GM15510 (cell line): ENCODE data around the gene C6orf47.
A peak's percentile ranks its signal among the peaks of the same experiment; 100 is the strongest.

Source experiments
- POLR2A ChIP-seq: IDR thresholded peaks from 3 replicates; pipeline ENCODE4 v1.6.1; 2011; ENCODE audit warnings: borderline replicate concordance; ENCODE audit not compliant: insufficient read length; ENCODE audit errors: extremely low read depth

Gene C6orf47

DNA sequence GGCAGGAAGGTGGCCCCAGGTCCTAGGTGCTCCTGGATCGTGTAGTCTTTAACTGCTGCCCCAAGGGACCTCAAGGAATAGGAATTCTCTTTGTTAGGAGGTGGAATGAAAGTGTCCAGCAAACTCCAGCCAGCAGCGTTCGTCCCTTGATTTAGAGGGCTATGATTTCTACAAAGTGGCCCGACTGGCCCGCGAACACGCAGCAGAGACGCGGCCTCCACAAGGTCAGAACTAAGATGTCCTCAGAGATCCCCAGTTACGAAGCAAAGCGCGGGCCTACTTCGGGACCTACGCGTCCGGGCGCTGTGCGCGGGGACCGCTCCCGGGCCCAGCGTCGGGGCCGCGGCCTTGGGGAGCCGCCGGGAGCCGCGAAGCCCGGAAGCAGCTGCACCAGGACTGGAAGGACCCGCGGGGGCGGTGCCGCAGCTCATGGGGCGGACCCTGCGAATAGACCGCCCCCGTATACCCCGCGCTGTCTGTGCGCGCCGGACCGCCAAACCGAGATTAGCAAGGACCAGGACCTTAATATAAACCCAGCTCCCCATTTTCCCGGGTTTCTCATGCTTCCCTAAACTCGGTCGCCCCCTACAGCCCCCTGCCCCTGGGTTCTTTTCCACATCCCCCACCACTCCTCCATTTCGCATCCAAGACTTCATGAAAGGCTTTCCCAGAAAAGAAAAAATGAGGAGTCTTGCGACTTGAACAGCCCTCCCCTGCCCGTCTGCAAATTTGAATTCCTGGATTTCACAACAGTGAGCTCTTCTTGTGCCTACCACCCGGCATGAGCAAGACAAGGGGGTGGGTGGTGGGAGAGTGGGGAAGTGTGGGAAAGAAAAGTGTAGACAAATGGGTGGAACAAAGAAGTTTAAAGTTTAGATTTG is at the start of gene C6orf47:
Gene C6orf47 (minus strand): TSS at position 398 of the 881 bp plus-strand sequence. CDS start 831 bp downstream, outside the sequence.
- TF ChIP-seq POLR2A: peak; percentile 88

- no peak for TF ChIP-seq POLR2A
These were observed 47.6 kb upstream of the C6orf47 start for GRCh38 chr6:31708224-31708623.

GRCh38 chr6:31707701-31708100 is 47.1 kb upstream of the C6orf47 start:
- TF ChIP-seq POLR2A: no peak

DNA sequence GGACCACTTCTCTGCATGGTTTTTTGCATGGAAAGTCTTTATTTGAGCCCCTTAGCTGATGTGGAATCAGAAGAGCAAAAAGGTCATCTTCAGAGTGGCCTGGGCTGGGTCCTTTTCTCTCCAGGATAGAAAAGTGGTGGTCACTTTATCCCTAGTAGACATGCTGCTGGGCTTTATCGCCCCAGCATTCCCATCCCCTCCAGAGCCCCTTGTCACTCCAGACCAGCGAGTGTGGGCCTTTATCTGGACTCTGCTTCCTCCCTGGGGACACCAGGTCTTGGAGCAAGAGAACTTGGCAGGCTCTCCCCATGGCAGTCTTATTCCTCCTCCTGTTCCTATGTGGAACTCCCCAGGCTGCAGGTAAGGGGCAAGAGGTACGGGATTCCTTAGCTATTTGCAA is 46.0 kb upstream of the C6orf47 start, which contains the start of gene LY6G6F:
Gene LY6G6F (plus strand): TSS at position 268 of the 400 bp plus-strand sequence. CDS start 41 bp downstream, at position 309.
- TF ChIP-seq POLR2A: no peak

GRCh38 chr6:31705931-31706330 is 45.4 kb upstream of the C6orf47 start:
- TF ChIP-seq POLR2A: no peak

- TF ChIP-seq POLR2A: peak; percentile 93
These were observed 42.5 kb upstream of the C6orf47 start, which contains the start of gene ABHD16A for GRCh38 chr6:31702819-31703716. ABHD16A (minus strand) TSS chr6:31703324; CDS start chr6:31703281, 43 bp downstream.

DNA sequence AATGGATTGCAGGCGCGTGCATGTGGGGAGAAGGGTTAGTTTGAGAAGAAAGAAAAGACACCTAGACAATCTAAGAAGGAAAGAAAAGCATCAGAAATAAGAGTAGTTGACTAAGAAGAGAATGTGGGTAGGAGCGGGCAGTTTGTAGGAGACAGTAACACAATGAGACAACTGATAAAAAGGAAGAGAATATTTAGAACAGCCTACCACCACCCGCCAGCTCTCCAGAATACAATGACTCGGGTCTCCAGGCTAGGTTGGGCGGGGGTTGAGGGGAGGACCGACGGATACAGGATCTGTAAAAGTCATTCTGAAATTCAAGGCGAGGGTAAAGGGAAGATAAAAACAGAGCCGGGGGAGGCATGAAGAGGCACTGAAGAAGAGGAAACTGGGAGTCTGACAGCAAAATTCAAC is 41.8 kb upstream of the C6orf47 start:
- TF ChIP-seq POLR2A: no peak

- no peak for TF ChIP-seq POLR2A
These were observed 41.3 kb upstream of the C6orf47 start for GRCh38 chr6:31701666-31702404.

DNA sequence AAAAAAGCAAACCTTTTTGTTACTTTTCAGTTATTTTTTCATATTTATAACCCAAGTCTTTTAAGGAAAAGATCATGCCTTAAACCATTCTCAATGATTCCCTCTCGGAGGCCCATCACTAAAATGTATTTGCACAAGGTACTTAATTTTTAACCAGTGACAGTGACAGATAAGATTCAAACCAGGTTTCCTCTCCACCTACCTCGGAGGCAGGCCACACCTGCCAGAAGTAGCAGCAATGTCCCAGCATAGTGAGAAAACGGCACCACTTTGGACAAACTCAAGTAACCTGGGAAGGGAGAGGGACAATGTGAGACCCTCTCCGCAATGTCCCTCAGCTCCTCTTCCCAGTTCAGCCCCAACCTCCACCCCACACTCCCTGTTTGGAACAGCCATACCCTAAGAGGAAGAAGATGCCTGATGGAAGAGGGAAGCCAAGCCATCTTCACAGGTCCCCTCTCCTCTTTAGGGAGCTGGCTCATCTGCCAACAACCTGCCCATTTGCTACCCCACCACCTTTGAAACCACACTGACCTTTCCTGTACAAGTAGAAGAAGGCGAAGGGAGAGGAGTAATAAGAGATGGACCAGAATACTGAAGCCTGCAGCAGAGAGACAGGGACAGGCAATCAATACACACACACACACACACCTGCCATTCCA is 40.3 kb upstream of the C6orf47 start:
- TF ChIP-seq POLR2A: no peak

- no peak for TF ChIP-seq POLR2A
These were observed 37.0 kb upstream of the C6orf47 start for GRCh38 chr6:31697555-31697954.

DNA sequence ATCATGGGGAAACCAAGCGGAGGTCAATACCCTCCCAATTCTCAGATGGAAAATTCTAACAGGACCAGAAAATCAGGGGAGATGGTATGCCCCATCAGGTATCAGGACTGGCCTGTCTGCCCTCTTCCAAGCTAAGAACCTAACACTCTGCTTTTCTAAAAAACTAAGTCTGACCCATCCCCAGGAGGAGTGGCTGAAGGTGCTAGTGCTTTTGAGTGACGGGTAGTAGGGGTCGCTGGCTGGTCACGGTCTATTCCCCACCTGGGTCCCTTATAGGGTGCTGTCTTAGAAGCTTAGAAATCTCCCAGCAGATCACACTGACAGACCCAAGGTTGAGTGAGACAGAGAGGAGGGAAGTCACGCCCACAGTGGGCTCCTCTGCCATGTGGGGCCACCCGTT is 33.0 kb upstream of the C6orf47 start:
- no peak for TF ChIP-seq POLR2A

- no peak for TF ChIP-seq POLR2A
These were observed 32.3 kb upstream of the C6orf47 start for GRCh38 chr6:31692886-31693285.

- TF ChIP-seq POLR2A: no peak
These were observed 31.8 kb upstream of the C6orf47 start for GRCh38 chr6:31692353-31692752.
